ENCODE measurements around the gene ANKUB1.

The ANKUB1 gene

DNA sequence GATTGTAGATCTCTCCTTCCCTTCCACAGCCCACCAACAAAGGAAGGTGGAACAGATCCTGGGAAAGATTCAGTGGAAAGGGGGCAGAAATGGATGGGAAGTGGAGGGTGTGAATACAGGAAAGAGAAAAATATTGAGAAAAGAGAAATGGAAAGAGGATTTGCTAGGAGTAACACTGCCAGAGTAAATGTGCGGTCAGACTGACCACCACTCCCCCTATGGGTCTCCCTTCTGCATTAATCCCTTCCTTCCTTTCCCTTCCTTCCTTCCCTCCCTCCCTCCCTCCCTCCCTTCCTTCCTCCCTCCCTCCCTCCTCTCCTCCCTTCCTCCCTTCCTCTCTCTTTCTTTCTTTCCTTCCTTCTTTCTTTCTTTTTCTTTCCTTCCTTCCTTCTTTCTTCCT, 28.1 kb downstream of the ANKUB1 start:
- Histone ChIP-seq H3K27me3 (ENCODE audit: low read length) (no peaks in the 10 kb centered on the region), H3K9me3 (ENCODE audit: insufficient read depth, low read length) (no peaks in the 10 kb centered on the region), H3K4me3 (ENCODE audit: insufficient read depth, low read length, poor library complexity, severe bottlenecking) (no peak overlapping the region), H2AFZ (ENCODE audit: low read depth, low read length, severe bottlenecking) (no peak overlapping the region), H3F3A (ENCODE audit: insufficient read depth) (no peaks in the 10 kb centered on the region), H3K4me2 (ENCODE audit: low read depth, low read length, poor library complexity, severe bottlenecking) (no peak overlapping the region), H3K9ac (ENCODE audit: low read length) (no peak overlapping the region), H3K9me2 (replicated peaks; ENCODE audit: insufficient read depth, low read length) (no peaks in the 10 kb centered on the region), H4K20me1 (ENCODE audit: low read depth, low read length) (no peaks in the 10 kb centered on the region), H3K36me3 (ENCODE audit: low read length) (no peaks in the 10 kb centered on the region), H3K27ac (ENCODE audit: low read depth, low read length) (no peak overlapping the region), H3K79me2 (ENCODE audit: insufficient read depth, low read length) (no peaks in the 10 kb centered on the region)
- TF ChIP-seq, protein P1, sequence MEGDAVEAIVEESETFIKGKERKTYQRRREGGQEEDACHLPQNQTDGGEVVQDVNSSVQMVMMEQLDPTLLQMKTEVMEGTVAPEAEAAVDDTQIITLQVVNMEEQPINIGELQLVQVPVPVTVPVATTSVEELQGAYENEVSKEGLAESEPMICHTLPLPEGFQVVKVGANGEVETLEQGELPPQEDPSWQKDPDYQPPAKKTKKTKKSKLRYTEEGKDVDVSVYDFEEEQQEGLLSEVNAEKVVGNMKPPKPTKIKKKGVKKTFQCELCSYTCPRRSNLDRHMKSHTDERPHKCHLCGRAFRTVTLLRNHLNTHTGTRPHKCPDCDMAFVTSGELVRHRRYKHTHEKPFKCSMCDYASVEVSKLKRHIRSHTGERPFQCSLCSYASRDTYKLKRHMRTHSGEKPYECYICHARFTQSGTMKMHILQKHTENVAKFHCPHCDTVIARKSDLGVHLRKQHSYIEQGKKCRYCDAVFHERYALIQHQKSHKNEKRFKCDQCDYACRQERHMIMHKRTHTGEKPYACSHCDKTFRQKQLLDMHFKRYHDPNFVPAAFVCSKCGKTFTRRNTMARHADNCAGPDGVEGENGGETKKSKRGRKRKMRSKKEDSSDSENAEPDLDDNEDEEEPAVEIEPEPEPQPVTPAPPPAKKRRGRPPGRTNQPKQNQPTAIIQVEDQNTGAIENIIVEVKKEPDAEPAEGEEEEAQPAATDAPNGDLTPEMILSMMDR (IDR thresholded peaks at IDR 0.05; ENCODE audit: insufficient read depth, low read length, poor library complexity, severe bottlenecking): no peak
- no peak for TF ChIP-seq EZH2phosphoT487 (conservative IDR thresholded peaks at IDR 0.05; ENCODE audit: low read length)

DNA sequence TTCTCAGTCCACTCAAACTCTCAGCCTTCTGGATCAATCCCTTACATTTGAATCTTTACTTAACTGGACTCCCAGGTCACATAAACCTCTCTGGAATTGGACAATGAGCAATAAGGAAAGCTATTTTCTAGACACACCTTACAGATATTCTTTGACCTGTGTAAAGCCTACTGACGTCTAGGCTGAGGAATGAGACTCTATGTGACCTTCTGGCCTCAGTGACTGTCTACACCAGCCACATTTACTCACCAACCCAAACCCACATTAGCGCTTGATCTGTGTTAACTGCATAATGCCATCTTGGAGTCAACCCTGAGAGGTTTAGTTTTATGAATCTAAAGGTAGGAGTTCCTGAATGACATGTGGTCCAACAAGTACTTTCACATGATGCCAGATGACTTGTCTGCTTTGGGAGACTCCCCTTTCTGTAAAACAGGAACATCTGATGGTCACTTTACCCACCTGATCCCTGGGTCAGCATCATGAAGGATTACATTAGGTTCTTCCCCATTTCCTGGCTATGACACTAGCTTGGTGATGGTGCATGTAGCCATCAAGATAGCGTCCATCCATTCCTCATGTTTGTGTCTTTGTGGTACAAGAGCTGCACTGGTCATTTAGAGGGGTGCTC, 28.7 kb downstream of the ANKUB1 start:
- Histone ChIP-seq H3K9me2 (replicated peaks; ENCODE audit: insufficient read depth, low read length) (no peaks in the 10 kb centered on the region), H3K4me2 (ENCODE audit: low read depth, low read length, poor library complexity, severe bottlenecking) (no peak overlapping the region), H3F3A (ENCODE audit: insufficient read depth) (no peaks in the 10 kb centered on the region), H3K27ac (ENCODE audit: low read depth, low read length) (no peak overlapping the region), H2AFZ (ENCODE audit: low read depth, low read length, severe bottlenecking) (no peak overlapping the region), H3K27me3 (ENCODE audit: low read length) (no peaks in the 10 kb centered on the region), H3K9ac (ENCODE audit: low read length) (no peak overlapping the region), H3K36me3 (ENCODE audit: low read length) (no peaks in the 10 kb centered on the region), H3K9me3 (ENCODE audit: insufficient read depth, low read length) (no peaks in the 10 kb centered on the region), H4K20me1 (ENCODE audit: low read depth, low read length) (no peaks in the 10 kb centered on the region), H3K79me2 (ENCODE audit: insufficient read depth, low read length) (no peaks in the 10 kb centered on the region), H3K4me3 (ENCODE audit: insufficient read depth, low read length, poor library complexity, severe bottlenecking) (no peak overlapping the region)
- TF ChIP-seq EZH2phosphoT487 (conservative IDR thresholded peaks at IDR 0.05; ENCODE audit: low read length): no peak
- TF ChIP-seq, protein P1 (IDR thresholded peaks at IDR 0.05; ENCODE audit: insufficient read depth, low read length, poor library complexity, severe bottlenecking): no peak

DNA sequence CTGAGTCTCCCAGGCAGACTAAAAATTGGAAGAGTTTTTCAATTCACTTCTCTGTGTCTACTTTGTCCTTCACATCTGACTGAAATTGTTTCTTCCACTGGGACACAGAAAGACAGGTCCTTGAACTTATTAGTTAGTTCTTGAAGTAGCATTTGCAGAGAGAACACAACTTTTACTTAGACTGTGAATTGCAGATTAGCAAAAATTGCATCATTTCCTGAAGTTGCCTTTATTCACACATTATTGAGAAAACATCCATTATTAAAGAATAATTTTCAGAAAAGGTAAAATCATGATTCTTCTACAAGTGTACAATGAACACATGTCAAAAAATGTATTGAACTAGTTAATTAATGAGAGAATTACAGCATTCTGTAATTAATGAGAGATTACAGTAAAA, 38.6 kb downstream of the ANKUB1 start:
- H3K9ac ChIP-seq (ENCODE audit: low read length): no peak overlapping the region

More for the DNA sequence above, 38.6 kb downstream of the ANKUB1 start:
- Histone ChIP-seq H3K36me3 (ENCODE audit: low read length) (peaks cover 8% of the 10 kb centered on the region; the same call in 1 of the 2 replicates), H3K27me3 (ENCODE audit: low read length) (no peaks in the 10 kb centered on the region), H3K9me2 (replicated peaks; ENCODE audit: insufficient read depth, low read length) (no peaks in the 10 kb centered on the region), H3K4me3 (ENCODE audit: insufficient read depth, low read length, poor library complexity, severe bottlenecking) (no peak overlapping the region), H2AFZ (ENCODE audit: low read depth, low read length, severe bottlenecking) (peak overlapping the region; percentile 90), H3K4me2 (ENCODE audit: low read depth, low read length, poor library complexity, severe bottlenecking) (no peak overlapping the region), H3F3A (ENCODE audit: insufficient read depth) (peaks cover 6% of the 10 kb centered on the region), H3K79me2 (ENCODE audit: insufficient read depth, low read length) (peaks cover 9% of the 10 kb centered on the region), H3K27ac (ENCODE audit: low read depth, low read length) (no peak overlapping the region), H3K9me3 (ENCODE audit: insufficient read depth, low read length) (no peaks in the 10 kb centered on the region), H4K20me1 (ENCODE audit: low read depth, low read length) (no peaks in the 10 kb centered on the region)
- TF ChIP-seq EZH2phosphoT487 (conservative IDR thresholded peaks at IDR 0.05; ENCODE audit: low read length): no peak
- TF ChIP-seq, protein P1 (IDR thresholded peaks at IDR 0.05; ENCODE audit: insufficient read depth, low read length, poor library complexity, severe bottlenecking): no peak
